ENCODE data around the gene GVQW3.

Gene GVQW3

DNA sequence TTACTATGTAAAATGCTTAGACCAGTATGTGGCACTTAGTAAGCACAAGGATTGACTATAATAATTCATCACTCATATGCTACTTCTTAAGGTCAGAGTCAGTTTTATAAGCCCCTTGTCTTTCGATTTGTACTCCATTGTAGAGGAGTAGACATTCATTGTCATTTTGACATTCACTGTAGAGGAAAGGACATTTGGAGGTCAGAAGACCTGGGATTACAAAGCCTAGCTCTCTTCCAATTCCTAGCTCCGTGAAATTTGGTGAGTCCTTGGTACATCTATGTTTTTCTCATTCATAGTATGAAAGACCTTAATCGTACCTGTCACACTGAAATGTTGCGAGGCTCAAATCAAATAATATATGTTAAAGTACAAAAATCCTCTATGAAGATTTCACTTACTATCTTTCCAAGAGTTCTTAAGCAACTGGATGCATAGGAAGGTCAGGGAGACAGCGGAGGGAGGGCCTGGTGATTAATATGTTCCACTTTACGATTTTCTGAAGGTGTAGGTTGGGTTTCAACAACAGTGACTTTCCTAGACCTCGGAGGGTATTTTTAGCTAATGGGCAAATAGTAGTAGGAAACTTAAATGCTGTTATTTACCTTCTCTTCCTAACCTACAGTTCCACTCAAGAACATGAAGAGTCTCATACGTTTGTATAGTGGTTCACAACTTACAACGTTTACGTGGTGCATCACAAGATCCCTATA lies 62.3 kb downstream of the GVQW3 start:
- TF ChIP-seq, protein P1, sequence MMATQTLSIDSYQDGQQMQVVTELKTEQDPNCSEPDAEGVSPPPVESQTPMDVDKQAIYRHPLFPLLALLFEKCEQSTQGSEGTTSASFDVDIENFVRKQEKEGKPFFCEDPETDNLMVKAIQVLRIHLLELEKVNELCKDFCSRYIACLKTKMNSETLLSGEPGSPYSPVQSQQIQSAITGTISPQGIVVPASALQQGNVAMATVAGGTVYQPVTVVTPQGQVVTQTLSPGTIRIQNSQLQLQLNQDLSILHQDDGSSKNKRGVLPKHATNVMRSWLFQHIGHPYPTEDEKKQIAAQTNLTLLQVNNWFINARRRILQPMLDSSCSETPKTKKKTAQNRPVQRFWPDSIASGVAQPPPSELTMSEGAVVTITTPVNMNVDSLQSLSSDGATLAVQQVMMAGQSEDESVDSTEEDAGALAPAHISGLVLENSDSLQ (IDR thresholded peaks at IDR 0.05), result no peak; the same call in 1 of the 2 replicates
- CTCF ChIA-PET, result no interaction called here
- DNase-seq (ENCODE audit: extremely low spot score), result no peak
- POLR2A ChIA-PET, result interaction anchor here (1.0 kb wide), 1 partner anchor 12 kb away, joined by 3 read pairs; no protein-coding TSS in a partner anchor

DNA sequence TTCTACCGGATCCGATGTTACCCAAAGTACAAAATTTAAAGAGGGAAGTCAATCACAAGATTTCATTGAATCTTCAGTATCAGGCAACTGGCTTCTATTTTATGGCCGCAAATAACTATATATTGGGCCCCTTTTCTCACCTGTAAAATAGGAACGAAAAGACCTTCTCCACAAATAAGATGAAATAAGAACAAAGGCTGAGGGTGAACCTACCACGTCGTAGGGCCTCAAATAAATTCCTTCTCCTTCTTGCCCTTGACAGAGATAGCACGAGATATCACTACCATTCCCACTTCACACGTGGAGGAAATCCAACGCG lies 62.9 kb downstream of the GVQW3 start:
- CTCF ChIA-PET, result no interaction called here
- DNase-seq (ENCODE audit: extremely low spot score), result no peak
- TF ChIP-seq FOXK2 (IDR thresholded peaks at IDR 0.05) (no peak), FOXM1 (IDR thresholded peaks at IDR 0.05; ENCODE audit: borderline replicate concordance) (no peak), LEF1 (IDR thresholded peaks at IDR 0.05; ENCODE audit: borderline replicate concordance) (no peak), NFRKB (IDR thresholded peaks at IDR 0.05) (no peak), L3MBTL2 (conservative IDR thresholded peaks at IDR 0.05) (no peak)
- TF ChIP-seq, protein P1 (IDR thresholded peaks at IDR 0.05), result no peak
- POLR2A ChIA-PET, result interaction anchor here (1.0 kb wide), 1 partner anchor 27 kb away, joined by 3 read pairs; no protein-coding TSS in a partner anchor

DNA sequence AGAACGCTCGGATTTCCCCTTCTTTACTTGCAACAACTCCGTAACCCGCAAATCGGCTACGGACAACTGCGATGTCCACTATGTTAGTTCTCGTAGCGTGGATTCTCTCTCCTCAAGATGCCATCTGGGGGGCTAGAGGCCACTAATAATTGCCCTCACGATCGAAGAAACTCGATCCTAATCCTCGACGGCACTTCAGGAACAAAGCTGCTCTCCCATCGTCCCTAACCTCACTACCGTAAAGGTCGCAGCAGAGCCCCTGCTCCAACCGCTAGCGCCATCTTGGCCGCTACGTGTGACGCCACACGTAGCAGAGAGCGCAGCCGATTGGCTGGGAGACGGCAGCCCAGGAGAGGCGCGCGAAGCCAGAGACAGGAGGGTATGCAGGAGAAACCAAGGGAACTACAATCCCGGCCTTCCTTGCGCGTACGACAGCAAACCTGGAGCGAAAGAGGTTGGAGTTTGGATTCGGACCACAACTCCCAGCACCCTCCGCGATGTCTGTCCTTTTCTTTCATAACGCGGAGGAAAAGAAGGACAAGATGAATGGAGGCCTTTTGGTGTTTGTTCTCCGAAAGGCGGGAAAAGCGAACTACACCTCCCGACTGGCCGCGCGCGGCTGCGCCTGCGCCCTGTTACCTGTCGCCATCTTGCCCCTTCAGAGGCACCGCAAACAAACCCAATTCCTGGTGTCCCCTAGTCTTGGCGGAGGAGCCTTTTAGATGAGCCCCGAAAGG lies 63.4 kb downstream of the GVQW3 start, which contains the start of gene EMSY:
Gene EMSY (plus strand): TSS at position 635 of the 737 bp plus-strand sequence. CDS start 1,921 bp downstream, outside the sequence.
- TF ChIP-seq, protein P1 (IDR thresholded peaks at IDR 0.05), result peak; percentile 44
- TF ChIP-seq L3MBTL2 (conservative IDR thresholded peaks at IDR 0.05) (peak; percentile 79), HDGF (IDR thresholded peaks at IDR 0.05; ENCODE audit: borderline replicate concordance) (no peak), SUZ12 (IDR thresholded peaks at IDR 0.05) (no peak), ARNT (IDR thresholded peaks at IDR 0.05) (no peak), NFRKB (IDR thresholded peaks at IDR 0.05) (peak; percentile 77), ZNF384 (IDR thresholded peaks at IDR 0.05) (no peak), ELF4 (IDR thresholded peaks at IDR 0.05) (peak; percentile 68)
- POLR2A ChIA-PET, result interaction anchor here (0.7 to 1.5 kb wide), 4 partner anchors 14 to 63 kb away, joined by 3 to 6 read pairs (median 4); partner anchors contain the start of genes GVQW3 and THAP12
- CTCF ChIA-PET, result no interaction called here
- peak; percentile 94 for DNase-seq (ENCODE audit: extremely low spot score)

DNA sequence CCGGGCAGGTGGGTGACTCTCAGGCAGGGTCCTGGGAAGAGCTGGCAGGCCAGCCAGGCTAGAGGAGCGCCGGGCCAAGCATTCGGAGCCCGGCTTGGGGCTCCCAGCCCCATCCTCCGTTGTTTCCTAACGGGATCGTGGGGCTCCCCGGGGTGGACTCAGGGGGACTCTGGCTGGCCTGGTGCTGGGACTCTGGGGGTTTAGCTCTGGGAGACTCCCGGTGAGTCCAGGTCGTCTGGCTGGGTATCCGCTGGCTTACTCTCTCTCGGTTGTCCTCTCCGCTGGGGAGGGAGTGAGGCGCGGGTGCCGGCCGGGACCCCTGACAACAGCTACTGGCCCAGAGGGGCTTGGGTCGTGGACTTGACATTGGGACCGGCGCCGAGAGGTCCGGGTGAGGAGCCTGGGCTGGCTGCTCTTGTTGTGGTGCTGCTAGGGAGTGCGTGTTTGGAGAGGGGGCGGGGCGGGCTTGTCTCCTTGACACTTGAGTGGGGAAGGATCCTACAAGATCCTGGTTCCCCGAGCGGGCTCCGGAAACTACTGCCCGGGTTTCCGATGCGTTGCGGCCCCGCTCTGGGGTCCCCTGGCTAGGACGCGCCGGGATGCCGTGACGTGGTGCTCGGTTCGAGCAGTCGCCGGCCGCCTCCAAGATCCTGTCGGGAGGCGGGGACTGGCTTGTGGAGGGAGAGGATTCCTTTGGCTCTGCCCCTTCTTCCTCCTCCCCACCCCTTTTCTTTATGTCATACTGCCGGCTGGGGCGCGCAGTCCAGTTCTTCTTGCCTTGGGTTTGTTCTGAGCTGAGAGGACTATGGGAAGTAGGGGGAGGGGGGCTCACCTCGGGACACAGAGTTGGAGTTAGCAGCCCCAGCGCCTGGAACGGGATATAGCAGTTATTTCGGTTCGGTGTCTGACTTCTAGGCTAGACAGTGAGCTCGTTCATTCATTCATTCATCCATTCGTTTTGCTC lies 64.3 kb downstream of the GVQW3 start:
- CTCF ChIA-PET, result interaction anchor here (0.6 to 1.4 kb wide), 3 partner anchors 13 to 312 kb away, joined by 3 to 4 read pairs (median 3); no protein-coding TSS in a partner anchor
- POLR2A ChIA-PET, result interaction anchor here (0.6 to 1.5 kb wide), 4 partner anchors 13 to 64 kb away, joined by 3 to 6 read pairs (median 4); partner anchors contain the start of genes GVQW3 and THAP12
- no peak for TF ChIP-seq FOXA1 (IDR thresholded peaks at IDR 0.05)
- no peak for TF ChIP-seq HDGF (IDR thresholded peaks at IDR 0.05; ENCODE audit: borderline replicate concordance)
- no peak for TF ChIP-seq CTBP1 (IDR thresholded peaks at IDR 0.05; ENCODE audit: borderline replicate concordance)
- no peak for TF ChIP-seq SUZ12 (IDR thresholded peaks at IDR 0.05)
- TF ChIP-seq FOXK2 (IDR thresholded peaks at IDR 0.05), result no peak
- no peak for TF ChIP-seq BHLHE40 (IDR thresholded peaks at IDR 0.05; ENCODE audit: borderline replicate concordance)
- no peak for TF ChIP-seq L3MBTL2 (conservative IDR thresholded peaks at IDR 0.05)
- TF ChIP-seq SP1 (IDR thresholded peaks at IDR 0.05), result no peak
- no peak for TF ChIP-seq FOXM1 (IDR thresholded peaks at IDR 0.05; ENCODE audit: borderline replicate concordance)
- peak; percentile 79 for DNase-seq (ENCODE audit: extremely low spot score)

DNA sequence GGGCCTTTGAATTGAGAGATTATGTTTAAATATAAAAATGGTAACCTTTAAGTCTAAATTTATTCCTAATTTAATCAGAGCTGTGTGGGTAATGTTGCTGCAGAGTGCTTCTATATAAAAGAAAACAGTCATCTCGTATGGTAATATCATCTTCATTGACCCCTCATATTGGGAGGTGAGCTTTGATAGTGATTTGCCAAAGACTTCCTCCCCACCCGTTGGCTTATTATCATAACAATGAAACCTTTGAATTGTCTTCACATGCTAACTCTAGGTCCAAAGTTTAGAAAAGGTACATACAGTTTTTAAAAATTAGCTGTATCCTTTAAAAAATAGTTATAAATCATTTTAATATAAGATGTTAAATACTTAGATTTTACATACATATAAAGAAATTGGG lies 67.4 kb downstream of the GVQW3 start:
- POLR2A ChIA-PET, result no interaction called here
- TF ChIP-seq, protein P1 (IDR thresholded peaks at IDR 0.05), result no peak
- TF ChIP-seq L3MBTL2 (conservative IDR thresholded peaks at IDR 0.05), result no peak
- TF ChIP-seq BHLHE40 (IDR thresholded peaks at IDR 0.05; ENCODE audit: borderline replicate concordance), result no peak
- TF ChIP-seq NFRKB (IDR thresholded peaks at IDR 0.05), result no peak
- TF ChIP-seq ELF4 (IDR thresholded peaks at IDR 0.05), result no peak
- no peak for TF ChIP-seq CTBP1 (IDR thresholded peaks at IDR 0.05; ENCODE audit: borderline replicate concordance)
- no peak for TF ChIP-seq ARNT (IDR thresholded peaks at IDR 0.05)
- no peak for TF ChIP-seq SUZ12 (IDR thresholded peaks at IDR 0.05)
- TF ChIP-seq LEF1 (IDR thresholded peaks at IDR 0.05; ENCODE audit: borderline replicate concordance), result no peak
- no peak for TF ChIP-seq FOXM1 (IDR thresholded peaks at IDR 0.05; ENCODE audit: borderline replicate concordance)
- DNase-seq (ENCODE audit: extremely low spot score), result no peak
- CTCF ChIA-PET, result interaction anchor here (0.6 kb wide), 1 partner anchor 1999 kb away, joined by 3 read pairs; no protein-coding TSS in a partner anchor
